HL-60 (cell line): ENCODE measurements around the gene CNN3.

Experiments
- CTCF ChIP-seq: IDR thresholded peaks from one replicate; pipeline ENCODE4 v1.5.1; 2011; ENCODE audit warnings: low read length, control low read depth, inconsistent platforms; ENCODE audit not compliant: insufficient read depth
- GABPA ChIP-seq: IDR thresholded peaks from 2 replicates; pipeline ENCODE4 v1.6.1; 2012; ENCODE audit warnings: low read depth
- POLR2AphosphoS5 ChIP-seq: IDR thresholded peaks from 2 replicates; pipeline ENCODE4 v1.6.1; 2012; ENCODE audit warnings: low read depth

GRCh38 chr1:94926126-94926914 lies 590 bp downstream of the CNN3 start:
- no peak for TF ChIP-seq CTCF
- no peak for TF ChIP-seq POLR2AphosphoS5
- no peak for TF ChIP-seq GABPA
